Fibroblast of skin of right quadriceps (primary cell): Measurements from ENCODE around the gene KRTAP2-4.
A peak's percentile ranks its signal among the peaks of the same experiment; 100 is the strongest.
"Not testable (repeated sequence)": the region's sequence is repeated elsewhere in the genome, so short reads cannot be mapped to it uniquely, and the experiment has no call there.

Source experiments
- DNase-seq: peaks from one replicate; pipeline ENCODE4 v3.0.0-alpha.2; 2013

The KRTAP2-4 gene

GRCh38 chr17:41069031-41069430 lies 3.4 kb upstream of the KRTAP2-4 start:
- DNase-seq = no peak

- peak; percentile 78 for DNase-seq
These were observed 1.6 kb upstream of the KRTAP2-4 start for GRCh38 chr17:41067281-41067680.

- DNase-seq = not testable (repeated sequence)
These were observed 526 bp downstream of the KRTAP2-4 start for GRCh38 chr17:41065016-41065689.

- no peak for DNase-seq
These were observed 1.4 kb downstream of the KRTAP2-4 start for GRCh38 chr17:41064301-41064700.

DNA sequence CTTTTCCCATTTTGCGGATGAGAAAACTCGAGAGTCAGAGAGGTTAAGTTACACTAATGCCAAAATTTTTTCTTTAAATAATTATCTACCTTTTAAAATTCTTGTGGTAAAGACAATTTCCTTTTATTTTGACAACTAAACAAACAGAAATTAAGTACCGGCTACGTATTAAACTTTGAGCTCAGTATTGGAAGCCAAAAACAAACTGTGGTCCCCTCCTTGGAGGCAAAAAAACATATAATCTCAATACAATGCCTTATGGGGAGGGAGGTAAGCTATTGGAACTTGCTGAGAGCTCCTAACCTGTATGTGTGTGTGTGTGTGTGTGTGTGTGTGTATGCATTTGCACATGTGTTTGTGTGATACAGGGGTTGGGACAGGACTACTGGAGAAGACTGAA lies 2.2 kb downstream of the KRTAP2-4 start:
- DNase-seq = no peak

GRCh38 chr17:41061964-41062363 lies 3.7 kb downstream of the KRTAP2-4 start:
- peak; percentile 98 for DNase-seq

GRCh38 chr17:41060052-41060604 lies 5.6 kb downstream of the KRTAP2-4 start, which contains the start of gene KRTAP2-3:
KRTAP2-3 (minus strand) TSS chr17:41060114; CDS start chr17:41060050, 64 bp downstream.
- DNase-seq = peak; percentile 97

DNA sequence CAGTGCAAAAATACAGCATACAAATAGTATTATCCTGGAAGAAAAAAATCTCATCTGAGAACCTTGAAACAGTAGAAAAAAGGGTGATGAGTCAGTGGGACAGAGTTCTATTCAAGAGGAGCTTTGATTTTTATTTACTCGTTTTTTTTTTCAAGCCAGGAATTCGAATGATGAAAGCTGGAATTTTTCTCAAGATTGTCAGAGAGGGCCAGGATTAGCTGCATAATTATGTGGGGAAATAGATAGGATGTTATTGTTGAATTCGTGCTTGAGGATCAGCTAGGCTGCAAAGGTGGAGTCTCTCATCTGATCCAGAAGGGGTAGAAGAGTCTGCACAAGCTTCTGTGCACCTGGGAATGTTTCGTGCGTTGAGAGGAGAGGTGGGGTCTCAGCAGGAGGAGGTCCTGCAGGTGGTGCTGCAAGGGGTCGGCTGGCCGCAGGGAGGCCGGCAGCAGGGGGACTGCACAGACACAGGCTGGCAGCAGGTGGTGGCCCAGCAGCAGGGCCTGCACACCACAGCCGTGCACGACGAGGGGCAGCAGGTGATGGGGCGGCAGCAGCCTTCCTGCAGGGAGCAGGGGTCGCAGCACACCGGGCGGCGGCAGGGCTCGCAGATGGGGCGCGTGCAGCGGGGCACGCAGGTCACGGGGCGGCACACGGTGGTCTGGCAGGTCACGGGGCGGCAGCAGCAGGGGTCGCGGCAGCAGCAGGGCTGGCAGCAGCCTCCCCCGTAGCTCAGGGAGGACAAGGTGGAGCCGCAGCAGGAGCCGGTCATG lies 6.2 kb downstream of the KRTAP2-4 start:
- DNase-seq = peak; percentile 96

DNA sequence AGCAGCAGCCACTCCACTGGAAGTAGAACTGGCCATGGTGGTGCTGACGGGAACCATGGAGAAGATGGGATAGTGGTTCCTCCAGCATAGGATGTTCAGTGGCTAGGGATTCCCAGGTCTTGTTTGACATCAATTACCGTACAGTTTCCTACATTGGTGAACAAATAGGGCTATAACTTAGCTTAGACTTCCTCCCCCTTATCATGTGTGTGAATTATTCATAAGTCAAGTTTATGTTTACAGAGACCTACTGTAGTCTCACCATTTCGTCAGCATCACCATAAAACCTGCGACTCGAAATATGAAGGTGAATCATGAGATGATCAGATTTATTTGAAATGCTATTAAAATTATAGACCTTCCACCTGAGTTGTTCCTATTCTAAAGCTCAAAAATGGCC lies 6.9 kb downstream of the KRTAP2-4 start:
- DNase-seq = no peak

- DNase-seq = no peak
These were observed 8.1 kb downstream of the KRTAP2-4 start for GRCh38 chr17:41057547-41057946.

DNA sequence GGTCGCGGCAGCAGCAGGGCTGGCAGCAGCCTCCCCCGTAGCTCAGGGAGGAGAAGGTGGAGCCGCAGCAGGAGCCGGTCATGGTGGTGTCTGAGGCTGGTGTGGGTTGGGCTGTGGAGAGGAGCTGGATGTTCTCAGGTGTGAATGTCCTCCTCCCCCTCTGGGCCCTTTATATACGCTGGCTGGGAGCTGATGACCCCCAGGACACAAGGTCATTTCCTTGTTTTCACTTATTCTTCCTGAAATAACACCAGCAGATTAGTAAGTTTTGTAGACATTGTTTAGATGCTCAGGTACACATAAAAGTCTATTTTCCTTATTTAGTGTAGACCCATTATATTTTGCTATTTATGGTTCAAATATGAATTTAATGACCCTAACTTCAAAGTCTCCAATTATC lies 10.5 kb downstream of the KRTAP2-4 start, which contains the start of gene KRTAP2-2:
Gene KRTAP2-2 (minus strand): TSS at position 101 of the 400 bp plus-strand sequence. CDS start 19 bp downstream, at position 82.
- DNase-seq = not testable (repeated sequence)

DNA sequence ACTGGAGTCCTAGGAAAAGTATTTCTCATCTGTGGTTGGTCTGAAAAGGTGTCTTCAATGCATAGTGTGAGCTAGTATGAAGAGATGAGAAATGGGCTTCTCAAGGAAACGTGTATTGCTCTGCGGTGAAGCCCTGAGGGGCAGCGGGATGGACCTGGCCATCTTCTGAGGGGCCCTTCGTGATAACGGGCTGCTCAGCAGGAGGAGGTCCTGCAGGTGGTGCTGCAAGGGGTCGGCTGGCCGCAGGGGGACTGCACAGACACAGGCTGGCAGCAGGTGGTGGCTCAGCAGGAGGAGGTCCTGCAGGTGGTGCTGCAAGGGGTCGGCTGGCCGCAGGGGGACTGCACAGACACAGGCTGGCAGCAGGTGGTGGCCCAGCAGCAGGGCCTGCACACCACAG lies 11.1 kb downstream of the KRTAP2-4 start:
- DNase-seq = not testable (repeated sequence)

- DNase-seq = no peak
These were observed 11.7 kb downstream of the KRTAP2-4 start for GRCh38 chr17:41054025-41054424.

GRCh38 chr17:41052566-41052965 lies 13.1 kb downstream of the KRTAP2-4 start:
- peak; percentile 77 for DNase-seq

DNA sequence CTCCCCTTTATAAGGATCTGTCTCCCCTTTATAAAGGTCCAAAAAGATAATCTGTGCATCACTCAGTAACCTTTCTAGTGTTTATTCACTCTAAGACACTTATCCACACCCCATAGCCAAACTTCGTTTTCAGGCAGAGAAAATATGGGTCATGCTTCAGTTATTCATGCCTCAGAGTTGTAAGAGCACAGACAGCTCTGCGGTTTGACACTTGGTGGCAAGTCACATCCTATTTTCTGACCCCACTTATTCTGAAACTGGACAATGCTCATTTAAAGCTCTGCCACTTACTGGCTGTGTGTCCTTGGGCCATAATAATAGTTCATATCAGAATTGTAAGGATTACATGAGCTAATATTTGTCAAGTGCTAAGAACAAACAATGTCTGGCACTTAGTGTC lies 16.6 kb downstream of the KRTAP2-4 start:
- peak; percentile 45 for DNase-seq

DNA sequence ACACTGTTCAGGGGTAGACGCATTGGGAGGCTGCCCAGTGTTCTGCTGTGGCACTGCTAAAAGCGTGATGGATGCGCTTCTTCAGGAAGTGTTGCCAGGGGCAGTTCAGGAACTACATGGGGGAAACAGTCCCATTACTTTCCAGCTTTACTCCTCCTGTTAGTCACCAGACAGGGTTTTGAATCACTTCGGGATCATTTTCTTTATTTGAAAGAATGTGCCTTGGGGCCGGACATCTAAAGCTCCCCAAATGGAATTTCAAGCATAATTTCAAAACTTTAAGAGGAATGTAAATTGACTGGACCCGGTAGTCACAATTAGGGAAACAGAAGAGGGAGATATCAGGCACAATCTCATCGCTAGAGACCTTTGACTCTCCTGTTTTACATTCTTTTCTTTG lies 17.2 kb downstream of the KRTAP2-4 start:
- DNase-seq = peak; percentile 73

GRCh38 chr17:41046735-41047465 lies 18.8 kb downstream of the KRTAP2-4 start, which contains the start of gene KRTAP2-1:
KRTAP2-1 (minus strand) TSS chr17:41047316; CDS start chr17:41047267, 49 bp downstream.
- not testable (repeated sequence) for DNase-seq

DNA sequence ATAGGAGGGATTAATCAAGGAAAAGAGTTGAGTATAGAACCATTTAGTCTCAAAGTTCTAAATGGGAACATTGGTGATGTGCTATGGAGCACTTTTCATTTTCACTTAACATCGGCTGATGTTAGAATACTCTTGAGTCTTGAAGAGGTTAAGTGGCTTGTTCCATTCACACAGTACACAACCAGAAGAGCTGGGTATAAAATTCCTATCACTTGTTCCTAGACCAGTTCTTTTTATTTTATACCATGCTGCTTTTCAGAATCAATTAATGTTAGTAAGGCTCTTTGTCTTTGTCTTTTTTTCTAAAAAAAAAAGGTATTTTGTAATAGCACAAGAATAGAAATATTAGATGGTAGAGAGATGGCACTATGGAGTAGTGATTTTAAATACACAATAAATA lies 22.7 kb downstream of the KRTAP2-4 start:
- DNase-seq = no peak

DNA sequence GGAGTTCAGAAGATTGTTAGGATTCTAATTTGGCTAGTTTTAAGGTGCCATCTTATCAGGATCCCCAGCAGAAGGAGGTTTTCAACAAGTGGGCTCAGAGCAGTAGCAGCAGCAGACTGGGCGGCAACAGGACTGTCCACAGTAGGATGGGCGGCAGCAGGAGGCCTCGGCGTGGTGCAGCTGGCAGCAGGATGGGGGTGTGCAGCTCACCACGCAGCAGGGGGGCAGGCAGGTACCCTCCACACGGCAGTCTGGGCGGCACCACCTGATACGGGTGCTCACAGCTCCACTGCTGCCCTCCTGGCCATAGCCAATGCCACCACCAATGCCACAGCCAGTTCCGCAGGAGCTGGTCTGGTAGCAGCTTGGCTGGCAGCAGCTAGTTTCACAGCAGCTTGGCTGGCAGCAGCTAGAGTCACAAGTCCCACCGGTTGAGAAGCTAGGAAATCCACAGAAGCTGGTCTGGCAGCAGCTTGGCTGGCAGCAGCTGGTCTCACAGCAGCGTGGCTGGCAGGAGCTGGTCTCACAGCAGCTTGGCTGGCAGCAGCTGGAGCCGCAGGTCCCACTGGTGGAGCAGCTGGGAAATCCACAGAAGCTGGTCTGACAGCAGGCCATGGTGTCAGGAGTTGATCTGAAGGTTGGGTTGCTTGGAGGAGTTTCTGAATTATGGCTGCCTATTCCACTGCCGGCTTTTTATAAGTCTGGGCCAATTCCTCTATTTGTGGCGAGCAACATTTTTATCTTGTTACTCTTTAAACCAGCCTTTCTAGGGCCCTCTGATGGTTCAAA lies 24.7 kb downstream of the KRTAP2-4 start, which contains the start of gene KRTAP1-1:
Gene KRTAP1-1 (minus strand): TSS at position 668 of the 789 bp plus-strand sequence. CDS start 53 bp downstream, at position 615.
- DNase-seq = not testable (repeated sequence)

GRCh38 chr17:41037853-41038350 lies 27.8 kb downstream of the KRTAP2-4 start:
- no peak for DNase-seq

GRCh38 chr17:41034346-41034935 lies 31.2 kb downstream of the KRTAP2-4 start, which contains the start of gene KRTAP1-3:
KRTAP1-3 (minus strand) TSS chr17:41034874; CDS start chr17:41034821, 53 bp downstream.
- not testable (repeated sequence) for DNase-seq
